ENCODE data around the gene ZNF839.

ZNF839 gene

GRCh38 chr14:102371361-102371760 lies 51.8 kb downstream of the ZNF839 start:
- DNase-seq = no peak

GRCh38 chr14:102373110-102373509 lies 53.6 kb downstream of the ZNF839 start:
- no peak for DNase-seq

- no peak for DNase-seq
Observed at GRCh38 chr14:102374264-102374663, 54.7 kb downstream of the ZNF839 start.

GRCh38 chr14:102375119-102375518 lies 55.6 kb downstream of the ZNF839 start:
- no peak for DNase-seq

- no peak for DNase-seq
Observed at GRCh38 chr14:102377696-102378095, 58.1 kb downstream of the ZNF839 start.

GRCh38 chr14:102378830-102379229 lies 59.3 kb downstream of the ZNF839 start:
- DNase-seq = no peak

- DNase-seq = no peak
Observed at GRCh38 chr14:102387086-102387485, 67.5 kb downstream of the ZNF839 start.

- DNase-seq = no peak
Observed at GRCh38 chr14:102389246-102389645, 69.7 kb downstream of the ZNF839 start.

GRCh38 chr14:102390064-102390855 lies 70.7 kb downstream of the ZNF839 start:
- no peak for DNase-seq

Data from nucleus accumbens (tissue), 56 donors.